NCI-H748 treated with DMSO at 0.1 percent for 48 hours (cell line): Measurements from ENCODE around the gene APOBEC3C.
"Not testable (repeated sequence)": the region's sequence is repeated elsewhere in the genome, so short reads cannot be mapped to it uniquely, and the experiment has no call there.

ENCODE experiments used
- DNase-seq: peaks from one replicate; lab custom pipeline; 2025; lab: John Stamatoyannopoulos, UW

The APOBEC3C gene

GRCh38 chr22:39061951-39062350 lies 47.9 kb downstream of the APOBEC3C start:
- not testable (repeated sequence) for DNase-seq

GRCh38 chr22:39063904-39064303 lies 49.8 kb downstream of the APOBEC3C start:
- not testable (repeated sequence) for DNase-seq

- not testable (repeated sequence) for DNase-seq
These were observed 52.6 kb downstream of the APOBEC3C start for GRCh38 chr22:39066442-39067276.

- DNase-seq: no peak
These were observed 54.2 kb downstream of the APOBEC3C start for GRCh38 chr22:39068033-39068785.
